GM19240 (cell line): ENCODE measurements around the gene HMGXB3.

Experiments
- DNase-seq: peaks from one replicate; pipeline ENCODE4 v3.0.0; 2011; ENCODE audit warnings: low spot score; ENCODE audit not compliant: insufficient read length

HMGXB3 gene

GRCh38 chr5:150066901-150067396 is 66.4 kb downstream of the HMGXB3 start:
- no peak for DNase-seq

DNA sequence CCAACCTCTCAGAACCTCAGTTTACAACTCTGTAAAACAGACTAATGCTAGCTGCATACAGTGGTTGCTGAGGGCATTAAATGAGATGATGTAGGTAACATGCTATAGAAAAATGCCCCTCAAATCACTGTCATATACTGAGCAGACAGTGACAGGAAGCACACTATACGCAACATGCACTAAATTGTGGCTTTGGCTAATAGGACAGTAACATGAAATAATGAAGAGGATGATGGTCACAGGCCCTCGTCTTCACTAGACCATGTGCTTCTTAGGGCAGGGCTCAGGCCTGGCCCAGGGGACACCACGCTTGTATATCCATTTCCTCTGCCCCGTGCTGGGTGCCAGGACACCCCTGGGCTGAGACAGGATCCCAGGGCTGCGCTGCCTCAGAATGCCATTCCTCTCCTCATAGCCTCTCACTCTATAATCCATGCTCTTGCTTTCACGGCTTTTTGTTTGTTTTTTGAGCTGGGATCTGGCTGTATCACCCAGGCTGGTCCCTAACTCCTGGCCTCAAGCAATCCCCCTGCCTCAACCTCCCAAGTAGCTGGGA is 66.9 kb downstream of the HMGXB3 start:
- no peak for DNase-seq

DNA sequence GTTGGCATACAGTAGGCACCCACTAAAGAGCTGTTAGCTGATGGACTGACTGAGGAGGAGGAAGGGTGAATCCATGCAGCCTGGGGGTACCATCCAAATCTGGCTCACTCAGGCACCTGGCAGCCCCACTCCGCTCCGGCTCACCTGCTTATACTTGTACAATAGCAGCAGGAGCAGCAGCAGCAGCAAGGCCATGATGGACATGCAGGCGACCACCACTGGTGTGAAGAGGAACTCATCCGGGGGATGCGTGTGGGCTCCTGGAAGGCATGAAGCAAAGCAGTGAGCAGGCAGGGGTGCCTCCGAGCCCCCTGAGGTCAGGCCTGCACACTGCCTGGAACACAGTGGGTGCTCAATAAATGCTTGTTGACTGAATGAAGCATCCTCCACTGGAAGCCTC is 67.5 kb downstream of the HMGXB3 start:
- DNase-seq, result no peak

GRCh38 chr5:150068472-150068871 is 67.9 kb downstream of the HMGXB3 start:
- DNase-seq, result no peak

GRCh38 chr5:150068961-150069645 is 68.6 kb downstream of the HMGXB3 start:
- no peak for DNase-seq

GRCh38 chr5:150069672-150070627 is 69.4 kb downstream of the HMGXB3 start:
- DNase-seq, result no peak

- no peak for DNase-seq
Measured at GRCh38 chr5:150070821-150071220, 70.3 kb downstream of the HMGXB3 start.

- DNase-seq, result no peak
Measured at GRCh38 chr5:150073086-150073625, 72.6 kb downstream of the HMGXB3 start.

GRCh38 chr5:150073677-150074076 is 73.1 kb downstream of the HMGXB3 start:
- DNase-seq, result no peak

GRCh38 chr5:150075233-150075632 is 74.7 kb downstream of the HMGXB3 start:
- no peak for DNase-seq

GRCh38 chr5:150075806-150076205 is 75.3 kb downstream of the HMGXB3 start:
- no peak for DNase-seq

DNA sequence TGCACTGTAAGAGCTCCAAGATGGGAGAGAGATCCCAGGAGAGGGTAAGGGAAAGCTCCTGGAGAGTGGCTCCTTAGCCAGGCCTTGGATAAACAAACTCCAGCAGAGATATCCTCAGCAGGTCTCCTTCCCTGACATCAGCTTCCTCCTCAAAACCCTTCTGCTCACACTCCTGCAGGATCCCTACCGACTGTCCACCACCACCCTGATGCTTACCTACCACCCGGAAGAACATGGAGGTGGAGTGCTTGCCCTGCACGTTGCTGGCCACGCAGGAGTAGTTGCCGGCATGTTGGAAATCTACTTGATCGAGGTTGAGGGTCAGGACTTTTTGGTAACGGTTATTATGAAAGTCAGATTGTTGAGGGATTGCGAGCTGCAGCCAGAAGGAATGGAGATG is 76.5 kb downstream of the HMGXB3 start:
- DNase-seq, result no peak

GRCh38 chr5:150077996-150078801 is 77.7 kb downstream of the HMGXB3 start:
- no peak for DNase-seq

DNA sequence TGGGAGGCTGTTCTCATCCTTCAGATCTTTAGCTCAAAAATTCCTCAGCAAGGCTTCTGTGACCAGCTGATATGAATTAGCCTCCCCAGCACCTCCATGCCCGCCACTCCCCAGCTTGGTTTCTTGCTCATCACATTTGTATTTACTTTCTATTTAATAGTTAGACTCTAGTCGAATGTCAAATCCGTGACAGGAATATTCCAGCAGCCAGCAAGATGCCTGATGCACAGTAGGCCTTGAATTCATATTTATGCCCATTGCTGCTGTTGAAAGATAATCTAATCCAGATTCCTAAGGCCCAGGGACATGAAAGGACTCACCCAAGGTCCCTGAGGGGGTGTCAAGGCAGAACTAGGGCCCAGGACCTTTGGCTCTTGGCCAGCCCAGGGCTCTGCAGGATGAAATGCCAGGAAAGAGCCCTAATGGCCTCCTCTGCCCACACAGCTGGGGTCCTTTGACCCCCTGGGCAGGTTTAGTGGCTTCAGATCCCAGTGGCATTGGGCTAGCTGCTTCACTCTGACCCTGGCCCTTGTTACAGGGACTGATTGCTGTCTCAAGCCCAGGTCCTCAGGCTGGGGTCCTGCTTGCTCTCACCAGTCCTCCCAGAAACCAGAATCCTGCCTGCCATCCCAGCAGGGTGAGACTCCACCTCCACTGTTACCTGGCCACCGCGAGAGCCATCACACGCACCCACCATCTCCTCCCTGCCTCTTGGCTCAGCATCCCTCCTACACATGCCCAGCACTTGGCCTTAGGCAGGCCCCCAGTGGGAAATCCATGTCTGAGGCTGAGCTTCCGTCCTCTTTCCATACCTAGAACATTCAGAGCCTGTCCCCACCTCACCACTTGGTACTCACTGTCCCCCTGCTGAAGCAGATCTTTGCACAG is 78.5 kb downstream of the HMGXB3 start:
- no peak for DNase-seq

GRCh38 chr5:150079909-150080461 is 79.4 kb downstream of the HMGXB3 start:
- no peak for DNase-seq

GRCh38 chr5:150080696-150081435 is 80.3 kb downstream of the HMGXB3 start:
- no peak for DNase-seq

DNA sequence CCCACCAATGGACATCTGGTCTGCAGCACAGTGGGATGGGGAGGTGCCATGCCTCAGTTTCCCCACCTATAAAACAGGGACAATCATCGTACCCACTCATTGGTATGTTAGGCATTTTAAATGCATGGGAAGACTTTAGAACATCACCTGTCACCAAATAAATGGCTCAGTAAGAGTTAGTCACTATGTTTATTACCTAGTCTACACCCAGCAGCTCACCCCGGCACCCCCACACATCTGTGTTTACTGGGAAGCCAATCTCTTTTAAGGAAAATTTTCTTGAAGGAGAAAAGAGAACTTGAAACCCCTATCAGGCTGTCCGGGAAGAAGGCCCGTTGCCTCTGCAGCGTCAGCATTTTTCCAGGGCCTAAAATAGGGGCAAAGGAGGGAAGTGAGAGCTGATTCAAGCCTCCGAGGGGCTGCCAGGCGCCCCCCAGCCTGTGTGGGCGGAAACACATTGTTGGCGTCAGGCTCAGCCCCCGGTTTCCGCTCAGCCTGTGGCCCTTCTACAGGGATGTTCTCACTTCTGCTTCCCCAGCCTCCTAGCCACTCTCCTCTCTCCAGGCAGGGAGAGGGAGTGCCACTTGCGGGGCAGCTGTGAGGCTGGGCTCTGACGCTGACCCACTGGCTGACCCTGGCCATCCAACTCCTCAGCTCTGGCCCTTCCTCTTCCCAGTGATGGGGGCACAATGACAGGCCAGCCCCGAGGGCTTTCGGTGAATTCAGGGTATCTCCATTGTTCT is 81.2 kb downstream of the HMGXB3 start:
- DNase-seq, result peak; percentile 43

DNA sequence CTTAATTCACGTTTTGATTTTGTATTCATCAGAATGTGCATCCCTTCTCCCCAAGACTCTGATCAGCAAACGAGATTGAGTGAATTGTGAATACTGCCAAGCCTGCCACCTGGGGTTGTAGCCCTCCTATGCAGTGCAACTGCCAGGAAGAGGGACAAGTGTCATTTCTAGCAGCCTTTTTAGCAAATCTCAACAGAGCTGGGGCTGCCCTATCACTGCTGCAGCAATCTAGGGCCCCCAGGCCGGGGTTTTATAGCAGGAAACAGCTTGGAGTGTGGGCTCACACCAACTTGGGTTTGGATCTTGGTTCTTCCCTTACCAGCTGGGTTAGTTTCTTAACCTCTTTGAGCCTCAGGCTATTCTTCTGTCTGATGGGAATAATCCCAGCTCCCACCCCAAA is 81.8 kb downstream of the HMGXB3 start:
- no peak for DNase-seq
